HCT116 (cell line): ENCODE measurements around the gene GUK1.

Experiments
- ATF3 ChIP-seq: IDR thresholded peaks from 2 replicates; pipeline ENCODE4 v1.6.1; 2012
- CEBPB ChIP-seq: IDR thresholded peaks from 2 replicates; pipeline ENCODE4 v1.6.1; 2012; ENCODE audit warnings: low read depth
- EGR1 ChIP-seq: IDR thresholded peaks from 2 replicates; pipeline ENCODE4 v1.6.1; 2012; ENCODE audit warnings: low read depth
- EZH2 ChIP-seq: fragments of 200-600 bp; sonication (generic); IDR thresholded peaks from 2 replicates; pipeline ENCODE4 v1.6.1; 2017; ENCODE audit warnings: antibody characterized with exemption, mixed run types
- MAX ChIP-seq: IDR thresholded peaks from 2 replicates; pipeline ENCODE4 v1.6.1; 2012
- POLR2A ChIP-seq: IDR thresholded peaks from 2 replicates; pipeline ENCODE4 v1.7.0; 2011; ENCODE audit warnings: borderline replicate concordance; ENCODE audit not compliant: insufficient read depth, insufficient read length; ENCODE audit errors: extremely low read depth
- POLR2AphosphoS5 ChIP-seq: IDR thresholded peaks from 2 replicates; pipeline ENCODE4 v1.6.1; 2011; ENCODE audit warnings: mild to moderate bottlenecking, low read depth, low read length, moderate library complexity
- TCF7L2 ChIP-seq: IDR thresholded peaks from 2 replicates; pipeline ENCODE4 v1.7.0; 2011; ENCODE audit warnings: borderline replicate concordance, inconsistent platforms; ENCODE audit not compliant: insufficient read depth, insufficient read length; ENCODE audit errors: extremely low read depth
- YY1 ChIP-seq: IDR thresholded peaks from 2 replicates; pipeline ENCODE4 v1.6.1; 2011; ENCODE audit warnings: low read length, low read depth, moderate library complexity, mild to moderate bottlenecking; ENCODE audit not compliant: insufficient replicate concordance; ENCODE audit errors: extremely low read depth
- ZBTB33 ChIP-seq: IDR thresholded peaks from 2 replicates; pipeline ENCODE4 v1.6.1; 2011; ENCODE audit warnings: mild to moderate bottlenecking, low read length, moderate library complexity; ENCODE audit not compliant: insufficient replicate concordance; ENCODE audit errors: extremely low read depth
- ZFX ChIP-seq: fragments of 450-650 bp; IDR thresholded peaks from 2 replicates; pipeline ENCODE4 v1.6.1; 2017
- ZNF274 ChIP-seq: fragments of 200-500 bp; sonication (Bioruptor generic); IDR thresholded peaks from 2 replicates; pipeline ENCODE4 v1.6.1; 2014; ENCODE audit warnings: mild to moderate bottlenecking, low read depth, low read length, inconsistent platforms
- TF ChIP-seq, protein P1 (sequence below), 3 experiments: fragments of 200-600 bp in 1 of 3; sonication (generic) in 1 of 3; IDR thresholded peaks in 2 of 3; conservative IDR thresholded peaks in 1 of 3; 2 replicates each; pipeline ENCODE4 v1.5.1; 2012 to 2017; ENCODE audit warnings: low read depth in 2 of 3, low read length in 2 of 3, antibody characterized with exemption in 1 of 3, borderline replicate concordance in 1 of 3, control low read depth in 1 of 3, mild to moderate bottlenecking in 1 of 3, mixed read lengths in 1 of 3, mixed run types in 1 of 3, moderate library complexity in 1 of 3; ENCODE audit not compliant: insufficient read depth in 1 of 3

- TF ChIP-seq YY1: no peak
- TF ChIP-seq, protein P1, sequence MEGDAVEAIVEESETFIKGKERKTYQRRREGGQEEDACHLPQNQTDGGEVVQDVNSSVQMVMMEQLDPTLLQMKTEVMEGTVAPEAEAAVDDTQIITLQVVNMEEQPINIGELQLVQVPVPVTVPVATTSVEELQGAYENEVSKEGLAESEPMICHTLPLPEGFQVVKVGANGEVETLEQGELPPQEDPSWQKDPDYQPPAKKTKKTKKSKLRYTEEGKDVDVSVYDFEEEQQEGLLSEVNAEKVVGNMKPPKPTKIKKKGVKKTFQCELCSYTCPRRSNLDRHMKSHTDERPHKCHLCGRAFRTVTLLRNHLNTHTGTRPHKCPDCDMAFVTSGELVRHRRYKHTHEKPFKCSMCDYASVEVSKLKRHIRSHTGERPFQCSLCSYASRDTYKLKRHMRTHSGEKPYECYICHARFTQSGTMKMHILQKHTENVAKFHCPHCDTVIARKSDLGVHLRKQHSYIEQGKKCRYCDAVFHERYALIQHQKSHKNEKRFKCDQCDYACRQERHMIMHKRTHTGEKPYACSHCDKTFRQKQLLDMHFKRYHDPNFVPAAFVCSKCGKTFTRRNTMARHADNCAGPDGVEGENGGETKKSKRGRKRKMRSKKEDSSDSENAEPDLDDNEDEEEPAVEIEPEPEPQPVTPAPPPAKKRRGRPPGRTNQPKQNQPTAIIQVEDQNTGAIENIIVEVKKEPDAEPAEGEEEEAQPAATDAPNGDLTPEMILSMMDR (IDR thresholded peaks at IDR 0.05 in 2 of 3, conservative IDR thresholded peaks at IDR 0.05 in 1 of 3; ENCODE audit: borderline replicate concordance in 1 of 3, insufficient read depth in 1 of 3, low read depth in 2 of 3, low read length in 2 of 3): no peak
- no peak for TF ChIP-seq TCF7L2
- no peak for TF ChIP-seq ZBTB33
- no peak for TF ChIP-seq ZNF274
- no peak for TF ChIP-seq ZFX
- no peak for TF ChIP-seq ATF3
- TF ChIP-seq EGR1: no peak
- no peak for TF ChIP-seq POLR2AphosphoS5
- TF ChIP-seq POLR2A: no peak
- TF ChIP-seq MAX: no peak
- TF ChIP-seq EZH2: no peak
- TF ChIP-seq CEBPB: no peak
Observed at GRCh38 chr1:228152918-228153258, 12.8 kb downstream of the GUK1 start.
